ENCODE data around the gene TSN.
"Not testable (repeated sequence)": the region's sequence is repeated elsewhere in the genome, so short reads cannot be mapped to it uniquely, and the experiment has no call there.

The TSN gene

GRCh38 chr2:121804340-121804739 lies 48.9 kb downstream of the TSN start:
- no peak for DNase-seq

- no peak for DNase-seq
Observed at GRCh38 chr2:121804997-121805765, 49.7 kb downstream of the TSN start.

GRCh38 chr2:121805766-121806143 lies 50.3 kb downstream of the TSN start:
- no peak for DNase-seq

GRCh38 chr2:121807771-121808170 lies 52.3 kb downstream of the TSN start:
- DNase-seq = not testable (repeated sequence)

- no peak for DNase-seq
Observed at GRCh38 chr2:121809607-121810006, 54.2 kb downstream of the TSN start.

GRCh38 chr2:121810959-121811853 lies 55.8 kb downstream of the TSN start:
- peak in 1 of 2 donors; percentile 2 for DNase-seq

GRCh38 chr2:121813083-121813482 lies 57.6 kb downstream of the TSN start:
- not testable (repeated sequence) for DNase-seq

GRCh38 chr2:121815216-121815615 lies 59.8 kb downstream of the TSN start:
- no peak for DNase-seq

GRCh38 chr2:121816797-121817196 lies 61.3 kb downstream of the TSN start:
- DNase-seq = no peak

- DNase-seq = not testable (repeated sequence)
Observed at GRCh38 chr2:121817304-121817703, 61.9 kb downstream of the TSN start.
